BJ (cell line): Measurements from ENCODE around the gene IFITM10. TPM values are rescaled to one million over a fixed set of nuclear protein-coding genes. Genes with fewer than 3 reads are reported as not detected.

Source experiments
- CTCF ChIA-PET: fragments of 350-600 bp; formaldehyde crosslinking; extraction: SDS; loops from one replicate; lab custom pipeline; 2021; ENCODE audit warnings: antibody characterized with exemption, inconsistent platforms; lab: Yijun Ruan, JAX
- POLR2A ChIA-PET: fragments of 300-600 bp; sonication (Branson Sonifier 250); formaldehyde crosslinking; extraction: SDS; loops from one replicate; lab custom pipeline; 2021; ENCODE audit warnings: antibody characterized with exemption; lab: Charles Lee
- DNase-seq: peaks from one replicate; pipeline ENCODE4 v3.0.0-alpha.2; 2011; ENCODE audit warnings: low read depth
- H3K27me3 ChIP-seq: 2 replicates; pipeline ENCODE4 v1.6.0; 2011; ENCODE audit warnings: low read length; ENCODE audit not compliant: control insufficient read depth, insufficient read depth
- H3K36me3 ChIP-seq: 2 replicates; pipeline ENCODE4 v1.5.1; 2011; ENCODE audit warnings: low read length; ENCODE audit not compliant: control insufficient read depth, insufficient read depth
- H3K4me3 ChIP-seq: 2 replicates; pipeline ENCODE4 v1.5.1; 2011; ENCODE audit warnings: low read depth, mild to moderate bottlenecking, control low read depth, low read length
- CTCF ChIP-seq: IDR thresholded peaks from 2 replicates; pipeline ENCODE4 v1.5.1; 2011; ENCODE audit warnings: low read depth, mild to moderate bottlenecking, control low read depth, inconsistent platforms, low read length, moderate library complexity; ENCODE audit not compliant: insufficient read depth
- polyA plus RNA-seq: library from polyadenylated mRNA; depleted of rRNA; stranded (reverse); fragments of >200 nt; gene quantifications from 2 replicates; pipeline ENCODE4 v1.2.3, GENCODE V29; 2011

The IFITM10 gene
- polyA plus RNA-seq, 1 experiment: 0.22 TPM

DNA sequence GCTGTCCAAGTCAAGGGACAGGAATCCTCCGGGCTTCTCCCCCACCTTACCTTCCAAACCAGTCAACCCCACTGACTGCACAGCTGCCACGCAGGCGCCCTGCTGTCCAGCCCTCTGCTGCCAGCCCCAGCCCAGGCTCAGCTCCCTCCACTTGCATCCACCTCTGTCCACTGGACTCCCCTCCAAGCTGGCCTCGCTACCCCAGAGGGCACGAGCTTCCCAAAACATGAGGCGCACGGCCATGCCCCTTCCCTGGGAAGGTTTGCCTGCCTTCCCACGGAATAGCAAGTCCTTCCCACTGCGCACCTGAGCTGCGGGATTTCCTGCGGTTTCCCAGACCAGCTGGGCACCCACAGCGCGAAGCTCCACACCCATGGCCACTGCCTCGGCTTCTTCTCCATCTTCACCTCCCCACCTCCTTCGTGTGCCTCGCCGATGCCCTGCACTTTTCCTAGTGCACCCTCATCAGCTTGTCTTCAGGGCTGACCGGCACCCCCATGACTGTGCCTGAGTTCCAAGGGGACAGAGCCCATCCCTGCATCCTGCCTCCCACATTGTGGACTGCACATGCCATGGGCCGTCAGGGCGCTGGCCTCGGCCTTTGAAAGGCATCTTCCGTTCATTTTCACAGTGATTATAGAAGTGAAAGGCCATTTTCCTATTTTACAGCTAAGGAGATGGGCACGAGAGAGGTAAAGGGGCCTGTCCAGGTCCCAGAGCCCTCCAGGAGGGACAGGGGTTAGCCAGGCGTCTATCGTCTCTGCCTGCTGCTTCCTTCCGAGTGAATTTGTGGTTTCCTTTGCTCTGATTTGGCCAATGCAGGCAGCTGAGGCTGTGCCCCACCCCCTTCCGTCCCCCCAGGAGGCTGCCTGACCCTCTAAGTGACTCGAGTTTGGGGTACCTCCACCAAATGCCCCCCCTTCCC, 16.4 kb downstream of the IFITM10 start:
- Histone ChIP-seq H3K4me3 (no peak overlapping the region), H3K27me3 (peaks cover 5% of the 10 kb centered on the region), H3K36me3 (no peaks in the 10 kb centered on the region)
- TF ChIP-seq CTCF: no peak
- ChIA-PET CTCF (interaction anchor here (0.9 to 1.8 kb wide), 2 partner anchors 40 to 422 kb away, joined by 3 to 11 read pairs; no protein-coding TSS in a partner anchor), POLR2A (no interaction called here)
- DNase-seq: no peak

DNA sequence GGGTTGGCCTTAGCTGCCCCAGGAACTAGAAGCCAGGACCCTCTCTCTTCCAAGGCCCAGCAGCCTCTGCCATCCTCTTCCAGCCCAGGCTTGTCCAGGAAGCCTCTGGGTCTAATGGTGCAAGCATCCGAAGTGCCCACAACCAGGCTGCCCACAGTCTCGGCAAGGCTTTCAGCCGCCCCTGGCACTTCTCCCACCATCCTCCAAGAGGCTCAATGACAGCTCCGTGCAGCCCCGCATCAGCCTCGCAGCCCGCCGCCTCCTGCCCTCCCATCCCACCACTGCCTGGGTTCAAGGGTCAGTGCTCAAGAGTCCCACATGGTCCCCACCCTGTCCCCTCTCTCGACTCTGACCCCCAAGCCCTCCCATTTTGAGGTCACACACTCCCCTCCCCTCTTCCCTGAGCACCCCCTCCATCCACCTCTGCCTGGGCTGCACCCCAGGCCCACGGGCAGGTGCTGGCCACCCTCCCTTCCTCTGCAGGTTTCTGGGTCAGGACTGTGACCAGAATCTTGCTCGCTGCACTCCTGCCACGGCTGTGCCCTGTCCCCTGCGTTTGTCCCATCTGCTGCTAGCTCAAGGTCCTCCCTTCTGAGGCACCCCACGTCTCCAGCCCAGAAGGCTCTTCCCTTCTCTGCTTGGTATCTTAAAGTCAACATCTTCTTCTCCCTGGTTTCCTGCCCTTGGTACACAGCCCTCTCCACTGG, 17.2 kb downstream of the IFITM10 start:
- peaks cover 7% of the 10 kb centered on the region for H3K27me3 ChIP-seq
- no peak for TF ChIP-seq CTCF
- H3K36me3 ChIP-seq: no peaks in the 10 kb centered on the region
- no peak overlapping the region for H3K4me3 ChIP-seq
- ChIA-PET POLR2A (no interaction called here), CTCF (interaction anchor here (0.9 to 1.8 kb wide), 2 partner anchors 39 to 423 kb away, joined by 3 to 11 read pairs; no protein-coding TSS in a partner anchor)
- DNase-seq: no peak

DNA sequence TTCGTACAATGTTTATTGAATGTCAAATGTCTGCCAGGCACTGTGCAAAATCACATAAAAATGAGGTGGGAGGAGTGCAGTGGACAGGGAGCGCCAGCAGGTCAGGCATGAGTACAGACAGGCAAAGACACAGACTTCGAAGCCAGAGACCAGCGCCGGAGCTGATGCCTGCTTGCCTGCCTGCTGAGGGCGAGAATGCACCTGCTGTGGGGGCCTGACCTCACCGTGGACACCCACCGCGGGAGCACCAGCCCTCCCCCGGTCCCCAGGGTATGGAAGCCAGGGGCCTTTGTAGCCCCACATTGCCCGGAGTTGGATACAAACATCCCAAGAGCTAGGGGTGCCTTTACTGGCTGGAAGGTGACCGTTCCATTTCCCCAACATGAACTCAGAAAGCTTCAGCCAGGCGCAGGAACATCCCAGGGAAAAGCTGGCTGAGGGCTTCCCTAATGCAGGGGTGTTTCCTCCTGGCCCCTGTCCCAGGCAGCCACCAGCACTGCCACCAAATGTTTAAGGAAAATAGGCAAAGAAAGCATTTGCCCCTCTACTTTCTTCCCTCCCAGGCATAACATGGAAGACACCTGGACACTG, 17.9 kb downstream of the IFITM10 start:
- ChIA-PET POLR2A (no interaction called here), CTCF (no interaction called here)
- Histone ChIP-seq H3K27me3 (peaks cover 10% of the 10 kb centered on the region), H3K36me3 (no peaks in the 10 kb centered on the region), H3K4me3 (no peak overlapping the region)
- no peak for TF ChIP-seq CTCF
- no peak for DNase-seq

DNA sequence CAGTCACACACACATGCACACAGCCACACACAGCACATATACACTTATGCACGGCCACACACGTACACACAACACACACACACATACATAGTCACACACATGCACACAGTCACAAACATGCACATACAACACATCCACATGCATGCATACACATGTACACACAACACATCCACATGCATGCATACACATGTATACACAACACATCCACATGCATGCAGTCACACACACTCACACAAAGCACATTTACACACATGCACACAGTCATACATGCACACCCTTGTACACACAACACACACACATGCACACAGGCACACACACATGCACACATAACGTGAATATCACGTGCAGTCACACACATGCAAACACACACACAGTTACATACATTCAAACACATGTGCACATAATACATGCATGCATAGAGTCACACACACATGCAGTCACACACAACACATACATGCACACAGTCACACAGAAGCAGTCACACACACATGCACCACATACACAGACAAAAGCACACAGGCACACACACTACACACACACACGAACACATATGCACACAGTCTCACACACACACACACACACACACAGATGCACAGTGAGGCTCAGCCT, 18.8 kb downstream of the IFITM10 start:
- no peak for DNase-seq
- Histone ChIP-seq H3K4me3 (no peak overlapping the region), H3K36me3 (no peaks in the 10 kb centered on the region), H3K27me3 (peaks cover 11% of the 10 kb centered on the region)
- ChIA-PET CTCF (no interaction called here), POLR2A (no interaction called here)
- no peak for TF ChIP-seq CTCF
